Measurements from ENCODE around the gene PSMB9. TPM values are rescaled to one million over a fixed set of nuclear protein-coding genes. Genes with fewer than 3 reads are reported as not detected.

The PSMB9 gene
- polyA plus RNA-seq, 1 donor from 2014 or later, result not detected

- no peak overlapping the region for H3K4me2 ChIP-seq (ENCODE audit: low read length)
- H3K79me2 ChIP-seq (replicated peaks; ENCODE audit: insufficient read depth, low read length), result no peaks in the 10 kb centered on the region
- H3K27ac ChIP-seq (ENCODE audit: low read length), result no peak overlapping the region
- peaks cover 27% of the 10 kb centered on the region for H3K27me3 ChIP-seq (ENCODE audit: insufficient read depth, low read depth, low read length)
- H3K9ac ChIP-seq (ENCODE audit: low read length), result no peak overlapping the region
- H3K9me3 ChIP-seq (ENCODE audit: low read length), result no peaks in the 10 kb centered on the region
- no peaks in the 10 kb centered on the region for H4K20me1 ChIP-seq (ENCODE audit: insufficient read depth)
- H3K4me3 ChIP-seq (ENCODE audit: low read length), result no peak overlapping the region
- no peaks in the 10 kb centered on the region for H3K36me3 ChIP-seq (ENCODE audit: insufficient read depth, low read length)
- H3F3A ChIP-seq (ENCODE audit: insufficient read depth, low read length, poor library complexity, severe bottlenecking), result no peaks in the 10 kb centered on the region
- no peak overlapping the region for H2AFZ ChIP-seq (ENCODE audit: low read depth, low read length)
- H3K9me2 ChIP-seq (ENCODE audit: insufficient read depth, low read length), result no peaks in the 10 kb centered on the region
- TF ChIP-seq TAF1 (IDR thresholded peaks at IDR 0.05; ENCODE audit: low read depth), result no peak
- TF ChIP-seq SMC3 (conservative IDR thresholded peaks at IDR 0.05; ENCODE audit: poor library complexity), result no peak
Observed at GRCh38 chr6:32839356-32839755, 14.6 kb upstream of the PSMB9 start.

DNA sequence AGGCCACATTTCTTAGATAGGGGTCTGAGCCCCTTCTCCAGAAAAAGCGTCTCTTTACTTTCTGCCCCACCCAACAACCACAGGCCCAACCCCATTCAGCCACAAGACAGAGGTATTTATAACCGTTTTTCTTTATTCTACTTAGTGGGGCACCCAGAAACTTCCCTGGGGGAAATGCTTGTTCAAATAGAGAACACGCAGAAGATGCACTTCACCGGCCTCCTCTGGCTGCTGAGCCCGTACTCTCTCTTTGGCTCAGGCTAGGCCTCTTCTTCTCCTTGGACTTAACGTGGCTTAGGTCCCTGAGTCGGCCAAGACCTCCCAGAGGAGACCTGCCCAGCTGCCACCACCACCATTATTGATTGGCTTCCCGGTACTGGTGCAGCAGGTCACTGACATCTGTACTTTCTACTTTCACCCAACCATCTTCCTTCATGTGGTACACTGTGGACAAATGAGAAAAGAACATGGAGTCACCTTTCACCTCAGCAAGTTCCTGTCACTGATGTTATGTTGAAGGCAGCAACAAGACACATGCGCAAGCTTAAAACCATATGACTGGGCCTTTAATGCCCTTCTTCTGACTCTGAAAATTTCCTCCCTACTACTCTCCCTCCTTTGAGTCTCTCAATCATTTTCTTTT, 13.3 kb upstream of the PSMB9 start:
- TF ChIP-seq MXI1 (conservative IDR thresholded peaks at IDR 0.05; ENCODE audit: poor library complexity, severe bottlenecking), result no peak
- TF ChIP-seq EZH2 (IDR thresholded peaks at IDR 0.05; ENCODE audit: borderline replicate concordance, insufficient read depth, low read length, poor library complexity, severe bottlenecking), result no peak

DNA sequence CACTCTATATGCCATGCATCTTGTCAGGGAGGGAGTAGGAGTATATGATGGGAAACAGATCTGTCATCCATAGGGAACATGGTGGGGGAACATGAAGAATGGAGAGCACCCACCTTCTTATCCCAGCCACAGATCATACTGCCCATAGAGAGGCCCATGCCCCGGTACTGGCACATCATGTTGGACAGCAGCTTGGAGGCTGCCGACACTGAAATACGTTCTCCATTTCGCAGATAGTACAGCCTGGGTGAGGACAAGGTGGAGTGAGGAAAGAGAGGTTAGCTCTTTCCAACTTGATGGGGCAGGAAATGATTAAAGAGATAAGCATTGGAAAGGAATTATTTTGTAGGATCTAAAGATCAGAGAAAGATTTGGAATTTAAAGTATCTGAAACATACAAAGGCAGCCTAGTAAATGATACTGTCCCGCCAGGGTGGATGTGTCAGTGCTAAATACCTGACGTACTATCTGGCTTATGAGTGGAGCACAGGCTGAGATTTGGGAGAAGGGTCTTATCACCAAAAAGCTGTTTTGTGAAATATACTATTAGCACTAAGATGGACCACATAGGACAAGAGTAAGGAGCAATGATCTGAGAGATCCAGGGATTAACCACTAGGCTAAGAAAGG, 11.9 kb upstream of the PSMB9 start:
- H2AFZ ChIP-seq (ENCODE audit: low read depth, low read length), result no peak overlapping the region
- H3K4me3 ChIP-seq (ENCODE audit: low read length), result no peak overlapping the region
- H3K27ac ChIP-seq (ENCODE audit: low read length), result no peak overlapping the region
- H3F3A ChIP-seq (ENCODE audit: insufficient read depth, low read length, poor library complexity, severe bottlenecking), result no peaks in the 10 kb centered on the region
- no peak for TF ChIP-seq SMC3 (conservative IDR thresholded peaks at IDR 0.05; ENCODE audit: poor library complexity)
- no peak for TF ChIP-seq MXI1 (conservative IDR thresholded peaks at IDR 0.05; ENCODE audit: poor library complexity, severe bottlenecking)
- no peak for TF ChIP-seq RAD21 (conservative IDR thresholded peaks at IDR 0.05)
- TF ChIP-seq POLR2AphosphoS5 (IDR thresholded peaks at IDR 0.05), result no peak
- TF ChIP-seq, protein P1, sequence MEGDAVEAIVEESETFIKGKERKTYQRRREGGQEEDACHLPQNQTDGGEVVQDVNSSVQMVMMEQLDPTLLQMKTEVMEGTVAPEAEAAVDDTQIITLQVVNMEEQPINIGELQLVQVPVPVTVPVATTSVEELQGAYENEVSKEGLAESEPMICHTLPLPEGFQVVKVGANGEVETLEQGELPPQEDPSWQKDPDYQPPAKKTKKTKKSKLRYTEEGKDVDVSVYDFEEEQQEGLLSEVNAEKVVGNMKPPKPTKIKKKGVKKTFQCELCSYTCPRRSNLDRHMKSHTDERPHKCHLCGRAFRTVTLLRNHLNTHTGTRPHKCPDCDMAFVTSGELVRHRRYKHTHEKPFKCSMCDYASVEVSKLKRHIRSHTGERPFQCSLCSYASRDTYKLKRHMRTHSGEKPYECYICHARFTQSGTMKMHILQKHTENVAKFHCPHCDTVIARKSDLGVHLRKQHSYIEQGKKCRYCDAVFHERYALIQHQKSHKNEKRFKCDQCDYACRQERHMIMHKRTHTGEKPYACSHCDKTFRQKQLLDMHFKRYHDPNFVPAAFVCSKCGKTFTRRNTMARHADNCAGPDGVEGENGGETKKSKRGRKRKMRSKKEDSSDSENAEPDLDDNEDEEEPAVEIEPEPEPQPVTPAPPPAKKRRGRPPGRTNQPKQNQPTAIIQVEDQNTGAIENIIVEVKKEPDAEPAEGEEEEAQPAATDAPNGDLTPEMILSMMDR (IDR thresholded peaks at IDR 0.05; ENCODE audit: poor library complexity, severe bottlenecking), result no peak
- TF ChIP-seq EP300 (conservative IDR thresholded peaks at IDR 0.05; ENCODE audit: poor library complexity, severe bottlenecking), result no peak
- no peak for TF ChIP-seq EZH2 (IDR thresholded peaks at IDR 0.05; ENCODE audit: borderline replicate concordance, insufficient read depth, low read length, poor library complexity, severe bottlenecking)
- TF ChIP-seq, protein P2, sequence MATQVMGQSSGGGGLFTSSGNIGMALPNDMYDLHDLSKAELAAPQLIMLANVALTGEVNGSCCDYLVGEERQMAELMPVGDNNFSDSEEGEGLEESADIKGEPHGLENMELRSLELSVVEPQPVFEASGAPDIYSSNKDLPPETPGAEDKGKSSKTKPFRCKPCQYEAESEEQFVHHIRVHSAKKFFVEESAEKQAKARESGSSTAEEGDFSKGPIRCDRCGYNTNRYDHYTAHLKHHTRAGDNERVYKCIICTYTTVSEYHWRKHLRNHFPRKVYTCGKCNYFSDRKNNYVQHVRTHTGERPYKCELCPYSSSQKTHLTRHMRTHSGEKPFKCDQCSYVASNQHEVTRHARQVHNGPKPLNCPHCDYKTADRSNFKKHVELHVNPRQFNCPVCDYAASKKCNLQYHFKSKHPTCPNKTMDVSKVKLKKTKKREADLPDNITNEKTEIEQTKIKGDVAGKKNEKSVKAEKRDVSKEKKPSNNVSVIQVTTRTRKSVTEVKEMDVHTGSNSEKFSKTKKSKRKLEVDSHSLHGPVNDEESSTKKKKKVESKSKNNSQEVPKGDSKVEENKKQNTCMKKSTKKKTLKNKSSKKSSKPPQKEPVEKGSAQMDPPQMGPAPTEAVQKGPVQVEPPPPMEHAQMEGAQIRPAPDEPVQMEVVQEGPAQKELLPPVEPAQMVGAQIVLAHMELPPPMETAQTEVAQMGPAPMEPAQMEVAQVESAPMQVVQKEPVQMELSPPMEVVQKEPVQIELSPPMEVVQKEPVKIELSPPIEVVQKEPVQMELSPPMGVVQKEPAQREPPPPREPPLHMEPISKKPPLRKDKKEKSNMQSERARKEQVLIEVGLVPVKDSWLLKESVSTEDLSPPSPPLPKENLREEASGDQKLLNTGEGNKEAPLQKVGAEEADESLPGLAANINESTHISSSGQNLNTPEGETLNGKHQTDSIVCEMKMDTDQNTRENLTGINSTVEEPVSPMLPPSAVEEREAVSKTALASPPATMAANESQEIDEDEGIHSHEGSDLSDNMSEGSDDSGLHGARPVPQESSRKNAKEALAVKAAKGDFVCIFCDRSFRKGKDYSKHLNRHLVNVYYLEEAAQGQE (IDR thresholded peaks at IDR 0.05; ENCODE audit: borderline replicate concordance), result no peak
- no peak for TF ChIP-seq TAF1 (IDR thresholded peaks at IDR 0.05; ENCODE audit: low read depth)
- no peak overlapping the region for H3K9ac ChIP-seq (ENCODE audit: low read length)
- H3K4me2 ChIP-seq (ENCODE audit: low read length), result no peak overlapping the region
- H3K27me3 ChIP-seq (ENCODE audit: insufficient read depth, low read depth, low read length), result peaks cover 42% of the 10 kb centered on the region
- H3K9me3 ChIP-seq (ENCODE audit: low read length), result no peaks in the 10 kb centered on the region
- no peaks in the 10 kb centered on the region for H3K79me2 ChIP-seq (replicated peaks; ENCODE audit: insufficient read depth, low read length)
- no peaks in the 10 kb centered on the region for H3K9me2 ChIP-seq (ENCODE audit: insufficient read depth, low read length)
- no peaks in the 10 kb centered on the region for H3K36me3 ChIP-seq (ENCODE audit: insufficient read depth, low read length)
- no peaks in the 10 kb centered on the region for H4K20me1 ChIP-seq (ENCODE audit: insufficient read depth)

More for the DNA sequence above, 13.3 kb upstream of the PSMB9 start:
- H2AFZ ChIP-seq (ENCODE audit: low read depth, low read length), result no peak overlapping the region
- H3K4me2 ChIP-seq (ENCODE audit: low read length), result no peak overlapping the region
- H4K20me1 ChIP-seq (ENCODE audit: insufficient read depth), result no peaks in the 10 kb centered on the region
- no peak overlapping the region for H3K4me3 ChIP-seq (ENCODE audit: low read length)
- peaks cover 40% of the 10 kb centered on the region for H3K27me3 ChIP-seq (ENCODE audit: insufficient read depth, low read depth, low read length)
- no peak overlapping the region for H3K9ac ChIP-seq (ENCODE audit: low read length)
- no peaks in the 10 kb centered on the region for H3K9me2 ChIP-seq (ENCODE audit: insufficient read depth, low read length)
- no peaks in the 10 kb centered on the region for H3F3A ChIP-seq (ENCODE audit: insufficient read depth, low read length, poor library complexity, severe bottlenecking)
- no peaks in the 10 kb centered on the region for H3K79me2 ChIP-seq (replicated peaks; ENCODE audit: insufficient read depth, low read length)
- H3K36me3 ChIP-seq (ENCODE audit: insufficient read depth, low read length), result no peaks in the 10 kb centered on the region
- no peaks in the 10 kb centered on the region for H3K9me3 ChIP-seq (ENCODE audit: low read length)
- no peak overlapping the region for H3K27ac ChIP-seq (ENCODE audit: low read length)

All from neural cell (in vitro differentiated cells).